DMS153 treated with DMSO at 0.1 percent for 48 hours (cell line): ENCODE data around the gene ACAP2.
A peak's percentile ranks its signal among the peaks of the same experiment; 100 is the strongest.
"Not testable (repeated sequence)": the region's sequence is repeated elsewhere in the genome, so short reads cannot be mapped to it uniquely, and the experiment has no call there.

Experiments used
- DNase-seq: peaks from one replicate; lab custom pipeline; 2025; ENCODE audit not compliant: unreplicated experiment; lab: John Stamatoyannopoulos, UW

The ACAP2 gene

DNA sequence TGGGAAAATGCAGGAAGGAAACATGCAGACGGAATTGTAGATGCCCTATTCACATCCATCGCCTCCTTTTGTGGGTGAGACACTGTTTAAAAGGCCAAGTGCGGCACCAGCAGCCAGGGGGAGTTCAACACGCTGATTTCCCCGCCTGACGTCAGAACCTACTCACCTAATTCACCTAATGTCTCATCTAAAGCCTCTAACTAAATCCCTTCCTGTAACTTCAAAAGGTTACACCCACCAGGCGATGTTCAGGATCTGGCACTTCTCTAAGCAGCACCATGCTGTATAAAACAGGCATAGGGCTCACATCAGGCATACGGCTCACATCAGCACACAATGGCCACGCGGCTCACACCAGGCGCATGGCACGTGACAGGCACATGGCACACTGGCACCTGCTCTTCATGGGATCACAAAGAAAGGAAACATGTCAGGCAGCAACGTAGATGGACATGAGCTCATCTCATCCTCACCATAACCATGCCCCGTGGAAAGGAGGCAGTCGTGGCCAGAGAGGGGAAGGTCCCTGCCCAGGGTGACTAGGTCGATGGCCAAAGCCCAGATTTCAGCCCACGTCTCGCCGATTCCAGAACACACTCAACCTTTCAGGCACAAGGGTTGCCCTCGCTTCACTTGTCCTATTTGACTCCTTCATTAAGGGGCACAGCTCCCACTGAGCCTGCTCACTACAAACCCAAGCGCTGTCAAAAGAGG is 193.6 kb downstream of the ACAP2 start:
- DNase-seq = no peak

DNA sequence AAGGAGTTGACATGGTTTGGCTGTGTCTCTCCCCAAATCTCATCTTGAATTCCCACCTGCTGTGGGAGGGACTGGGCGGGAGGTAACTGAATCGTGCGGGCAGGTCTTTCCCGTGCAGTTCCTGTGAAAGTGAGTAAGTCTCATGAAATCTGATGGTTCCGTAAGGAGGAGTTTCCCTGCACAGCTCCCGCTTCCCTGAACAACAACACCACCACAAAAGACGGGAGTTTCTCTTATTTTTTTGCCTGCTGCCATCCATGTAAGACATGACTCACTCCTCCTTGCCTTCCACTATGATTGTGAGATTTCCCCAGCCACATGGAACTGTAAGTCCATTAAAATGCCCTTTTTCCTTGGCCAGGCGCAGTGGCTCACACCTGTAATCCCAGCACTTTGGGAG is 194.5 kb downstream of the ACAP2 start:
- DNase-seq = no peak

DNA sequence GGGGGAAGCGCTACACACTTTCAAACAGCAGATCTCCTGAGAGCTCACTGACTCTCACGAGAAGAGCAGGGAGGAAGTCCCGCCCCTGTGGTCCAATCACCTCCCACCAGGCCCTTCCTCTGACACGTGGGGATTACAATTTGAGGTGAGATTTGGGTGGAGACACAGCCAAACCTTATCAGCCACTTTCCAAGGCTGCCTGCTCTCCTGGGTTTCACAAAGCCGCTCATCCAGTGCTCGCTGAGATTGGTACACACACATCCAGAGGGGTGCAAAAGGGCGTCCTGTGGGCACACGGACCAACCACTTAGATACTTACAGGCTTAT is 195.0 kb downstream of the ACAP2 start:
- DNase-seq = no peak

DNA sequence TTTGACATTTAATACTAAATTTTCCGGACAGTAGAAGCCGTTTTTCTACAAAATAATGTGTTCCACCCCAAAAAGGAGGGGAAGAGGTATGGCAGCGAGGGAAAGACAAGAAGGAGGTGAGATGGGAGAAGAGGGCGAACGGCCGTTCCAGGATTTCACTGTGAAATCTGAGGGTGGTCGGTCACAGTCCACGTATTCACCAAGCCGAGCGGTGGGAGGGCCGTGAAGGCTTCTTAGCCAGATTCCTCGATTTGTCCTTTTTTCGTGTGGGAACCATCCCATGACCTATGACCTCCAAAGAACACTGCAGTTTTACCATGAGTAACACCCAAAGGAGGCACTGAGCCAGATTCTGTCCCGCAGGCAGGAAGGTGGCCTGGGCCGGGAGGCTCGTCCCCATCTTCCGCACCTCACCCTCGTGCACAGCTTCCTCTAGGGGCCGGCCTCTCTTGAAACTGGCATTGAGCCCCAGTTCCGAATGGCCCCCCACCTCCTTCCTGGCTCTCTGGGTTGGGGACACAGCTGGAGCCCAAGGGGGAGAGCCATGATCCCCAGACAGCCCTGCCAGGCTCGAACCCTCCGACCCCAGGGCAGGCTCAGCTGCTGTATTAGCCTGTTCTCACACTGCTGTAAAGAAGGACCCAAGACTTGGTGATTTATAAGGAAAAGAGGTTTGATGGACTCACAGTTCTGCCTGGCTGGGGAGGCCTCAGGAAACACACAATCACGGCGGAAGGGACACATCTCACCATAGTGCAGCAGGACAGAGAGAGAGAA is 195.5 kb downstream of the ACAP2 start:
- no peak for DNase-seq

DNA sequence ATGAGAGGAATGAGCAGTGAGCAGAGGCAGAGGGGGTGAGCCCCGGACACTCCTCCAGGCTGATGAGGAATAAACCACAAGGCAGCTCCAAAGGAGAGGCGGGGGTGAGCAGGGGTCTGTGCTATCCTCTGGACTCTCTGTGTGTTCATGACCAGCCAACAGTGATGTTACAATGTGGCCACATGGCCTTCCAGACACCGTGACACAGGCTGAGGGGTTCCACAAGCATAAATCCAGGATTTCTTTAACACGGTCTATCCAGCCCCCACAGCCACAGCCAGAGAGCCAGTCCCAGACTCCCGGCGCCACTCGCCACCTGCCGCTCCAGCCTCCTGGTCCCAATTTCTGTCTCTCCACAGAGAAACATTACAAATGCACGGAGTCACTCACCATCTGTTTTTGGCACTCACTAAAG is 196.2 kb downstream of the ACAP2 start:
- no peak for DNase-seq

DNA sequence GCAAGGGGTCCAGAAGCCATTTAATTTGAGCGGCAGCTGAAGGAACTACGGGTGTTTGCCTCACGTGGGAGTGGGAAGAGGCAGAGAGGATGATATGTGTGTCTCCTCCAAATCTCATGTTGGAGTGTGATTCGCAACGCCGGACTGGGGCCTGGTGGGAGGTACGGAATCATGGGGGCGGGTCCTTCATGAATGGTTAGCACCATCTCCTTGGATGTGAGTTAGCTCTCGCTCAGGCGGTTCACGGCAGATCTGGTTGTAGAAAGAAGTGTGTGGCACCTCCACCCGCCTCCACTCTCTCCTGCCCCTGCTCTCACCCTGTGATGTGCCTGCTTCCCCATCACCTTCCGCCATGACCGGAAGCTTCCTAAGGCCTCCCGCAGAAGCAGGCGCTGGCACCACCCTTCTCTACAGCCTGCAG is 197.3 kb downstream of the ACAP2 start:
- DNase-seq = no peak

DNA sequence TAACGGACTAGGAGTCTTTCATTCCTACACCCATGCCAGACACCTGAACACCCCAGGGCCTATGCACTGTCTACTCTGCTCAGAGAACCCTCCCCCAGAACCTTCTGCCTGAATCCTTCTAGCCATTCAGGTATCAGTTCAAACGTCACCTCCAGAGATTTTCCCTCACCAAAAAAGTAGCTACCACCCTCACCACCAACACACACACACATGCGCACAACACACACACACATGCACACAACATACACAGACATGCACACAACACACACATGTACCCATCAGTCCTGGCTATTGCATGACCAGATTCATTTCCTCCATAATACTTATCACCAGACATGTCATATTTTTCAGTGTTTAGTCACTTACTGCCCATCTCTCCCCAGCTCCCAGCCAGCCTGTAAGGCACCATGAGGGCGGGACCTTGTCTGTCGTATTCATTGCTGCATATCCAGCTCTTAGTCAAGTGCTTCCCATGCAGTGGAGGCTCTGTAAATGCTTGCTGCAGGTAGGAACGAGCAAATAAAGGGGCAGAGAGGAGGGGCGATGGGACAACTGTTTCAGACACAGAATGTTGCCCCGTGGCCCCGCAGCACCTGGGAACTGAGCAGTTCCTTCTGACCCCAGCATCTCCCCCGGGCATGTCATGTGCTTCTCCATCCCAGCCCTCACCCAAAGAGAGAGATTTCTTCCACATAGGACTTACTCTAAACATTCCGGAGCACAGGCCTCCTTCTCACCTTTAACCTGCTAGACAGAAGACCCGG is 201.0 kb downstream of the ACAP2 start:
- DNase-seq = no peak

DNA sequence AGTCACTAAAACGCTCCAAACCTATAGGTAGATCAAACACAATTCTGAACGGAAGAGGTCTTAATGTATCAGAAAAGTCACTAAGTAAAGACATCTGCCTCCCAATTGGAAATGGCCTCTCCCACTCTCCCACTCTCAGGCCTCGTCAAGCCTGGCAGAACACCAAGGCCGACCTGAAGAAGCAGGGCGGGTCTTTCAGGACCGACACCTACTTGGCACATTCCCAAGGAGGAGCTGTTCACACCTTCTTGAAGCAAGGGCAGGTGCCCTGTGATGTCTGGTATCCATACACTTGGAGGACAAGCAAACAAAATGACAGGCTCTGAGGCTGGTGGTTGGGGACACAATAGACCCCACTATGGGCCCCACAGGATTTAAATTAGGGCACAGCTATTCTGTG is 201.9 kb downstream of the ACAP2 start:
- DNase-seq = no peak

DNA sequence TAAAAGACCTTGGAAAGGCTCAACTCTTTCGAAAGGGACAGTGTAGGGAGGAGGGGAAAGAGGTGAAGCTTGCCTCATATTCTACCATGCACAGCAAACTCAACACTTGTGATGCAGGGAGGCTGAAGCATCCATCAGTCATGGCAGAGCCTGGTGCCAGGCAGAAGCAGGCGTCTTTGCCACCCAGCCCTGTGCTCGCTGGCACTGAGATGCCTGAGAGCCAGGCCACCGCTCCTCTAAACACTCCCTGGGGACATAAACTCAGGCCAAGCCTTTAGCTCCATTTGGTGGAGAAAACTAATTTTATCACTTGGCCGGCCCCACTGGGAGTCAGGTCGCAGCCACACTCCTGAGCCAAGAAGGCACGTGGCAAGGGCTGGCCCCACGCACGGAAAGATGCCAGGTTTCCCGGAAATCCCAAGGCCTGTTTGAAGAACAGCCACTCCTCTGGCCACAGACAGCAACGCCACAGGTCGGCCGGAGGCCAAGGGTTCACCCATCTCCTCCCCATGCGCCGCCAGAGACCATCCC is 202.6 kb downstream of the ACAP2 start:
- DNase-seq = no peak

DNA sequence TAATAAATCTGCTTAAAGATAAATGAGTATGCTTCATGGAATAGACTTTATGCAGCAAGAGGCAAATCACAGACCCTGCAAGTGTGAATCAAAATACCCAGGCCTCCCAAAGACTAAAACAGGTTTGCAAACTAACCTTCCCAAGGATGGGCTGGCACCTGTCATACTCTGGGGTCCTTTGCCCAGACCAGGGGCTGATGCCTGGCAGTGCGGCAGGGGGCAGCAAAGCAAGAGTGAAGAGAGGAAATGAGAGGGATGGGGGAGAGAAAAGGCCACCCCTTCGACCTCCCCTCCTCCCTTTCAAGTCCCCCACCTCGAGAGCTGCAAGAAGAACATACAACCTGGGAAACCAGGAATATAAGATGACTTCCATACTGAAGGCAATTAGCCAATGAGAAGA is 203.7 kb downstream of the ACAP2 start:
- no peak for DNase-seq

DNA sequence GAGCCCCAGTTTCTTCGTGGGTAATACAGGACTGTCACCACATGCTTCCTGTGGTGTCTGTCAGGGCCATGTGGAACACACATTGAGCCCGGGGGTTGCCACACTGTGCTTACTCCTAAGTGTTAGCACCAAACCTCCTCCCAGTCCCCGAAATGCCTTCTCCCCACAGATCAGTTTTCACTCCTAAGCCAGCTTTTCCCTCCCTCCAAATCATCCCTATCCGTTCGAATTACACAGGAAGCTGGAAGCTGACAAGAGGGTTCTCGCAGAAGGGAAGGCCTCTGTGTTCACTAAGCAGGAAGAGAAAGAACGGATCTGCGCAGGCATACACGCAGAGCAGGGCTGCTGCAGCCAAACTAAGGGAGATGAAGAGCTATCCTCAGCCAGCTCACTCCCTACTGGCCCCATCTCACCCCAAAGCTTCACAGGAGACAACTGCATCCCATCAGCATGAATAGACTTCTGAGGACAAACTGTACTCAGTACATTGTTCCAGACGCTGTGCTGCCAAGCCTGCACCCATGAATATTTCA is 204.2 kb downstream of the ACAP2 start:
- DNase-seq = no peak

DNA sequence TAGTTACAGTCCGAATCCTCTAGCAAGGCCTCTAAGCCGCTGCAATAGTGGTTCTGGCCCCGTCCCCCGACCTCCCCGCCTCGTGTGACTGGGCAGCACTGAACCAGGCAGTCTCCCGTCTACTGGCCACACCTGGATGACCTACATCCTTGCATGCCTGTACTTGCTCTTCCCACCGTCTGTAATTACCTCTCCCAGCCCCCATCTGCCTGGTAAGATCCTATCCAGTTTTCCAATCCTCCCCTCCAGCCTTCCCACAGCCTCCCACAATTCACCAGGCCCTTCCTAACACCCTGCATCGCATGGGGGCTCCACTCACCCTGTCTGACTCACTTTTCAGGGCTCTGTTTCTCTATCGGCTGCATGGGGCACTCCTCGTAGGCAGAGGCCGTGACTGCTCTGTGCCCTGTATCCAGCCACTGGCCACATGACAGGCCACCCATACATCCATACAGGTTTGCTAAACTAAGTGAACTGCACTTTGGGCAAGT is 204.7 kb downstream of the ACAP2 start:
- DNase-seq = no peak

DNA sequence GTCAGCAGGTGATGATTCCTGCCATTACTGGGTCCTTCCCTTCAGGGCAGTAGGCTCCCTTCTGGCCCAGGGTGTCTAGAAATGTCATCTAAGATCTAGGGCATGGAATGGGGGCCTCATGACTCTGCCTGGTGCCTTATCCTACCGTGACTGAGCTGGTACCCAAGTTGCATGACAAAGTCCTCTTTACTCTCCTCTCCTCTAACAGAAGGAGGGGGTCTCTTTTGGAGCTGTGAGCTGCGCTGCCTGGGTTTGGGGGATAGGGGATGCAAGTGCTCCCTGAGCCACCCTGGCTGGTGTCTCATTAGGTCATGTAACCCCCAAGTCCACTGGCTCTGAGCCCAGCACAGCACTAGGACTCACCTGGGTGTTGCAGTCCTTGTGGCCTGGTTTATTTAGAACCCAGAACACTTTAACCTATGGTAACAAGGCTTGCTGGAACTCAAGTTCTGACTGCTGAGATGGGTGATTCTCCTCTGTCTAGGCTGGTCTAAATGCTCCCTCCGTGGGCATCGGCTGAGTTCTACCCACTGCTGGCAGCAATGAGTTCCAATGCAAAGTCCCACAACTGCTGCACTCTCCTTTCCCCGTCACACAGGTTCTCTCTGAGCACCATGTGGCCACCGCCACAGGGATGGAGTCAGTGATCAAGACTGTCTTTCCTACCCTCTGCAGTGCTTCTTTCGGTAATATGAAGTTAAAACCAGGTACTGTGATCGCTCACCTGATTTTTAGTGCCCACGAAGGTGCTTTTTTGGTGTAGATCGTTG is 205.8 kb downstream of the ACAP2 start:
- DNase-seq = no peak

DNA sequence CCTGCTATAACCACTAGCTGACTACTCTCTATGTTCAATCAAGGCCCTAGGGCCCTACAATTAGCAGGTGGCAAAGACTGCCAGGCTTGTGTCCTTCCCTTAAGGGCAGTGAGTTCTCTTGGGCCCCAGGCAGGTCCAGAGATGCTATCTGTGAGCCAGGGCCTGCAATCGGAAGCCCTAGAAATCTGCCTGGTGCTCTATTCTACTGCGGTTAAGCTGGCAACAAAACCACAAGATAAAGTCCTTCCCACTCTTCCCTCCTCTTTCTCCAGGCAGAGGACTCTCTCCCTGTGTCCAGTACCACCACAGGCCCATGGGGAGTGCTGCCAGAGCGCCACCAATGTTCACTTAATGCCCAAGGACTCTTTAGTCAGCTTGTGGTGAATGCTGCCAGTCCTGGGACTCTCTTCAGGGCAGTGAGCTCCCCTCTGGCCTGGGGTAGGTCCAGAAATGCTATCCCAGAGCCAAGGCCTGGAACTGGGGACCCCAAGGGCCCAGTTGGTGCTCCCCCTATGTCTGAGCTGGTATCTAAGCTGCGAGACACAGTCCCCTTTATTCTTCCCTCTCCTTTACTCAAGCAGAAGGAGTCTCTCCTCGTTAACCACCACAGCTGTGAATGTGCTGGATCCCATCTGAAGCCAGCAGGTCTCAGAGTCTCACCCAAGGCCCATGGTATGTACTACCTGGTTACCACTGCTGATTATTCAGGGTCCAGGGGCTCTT is 206.6 kb downstream of the ACAP2 start:
- DNase-seq = no peak

DNA sequence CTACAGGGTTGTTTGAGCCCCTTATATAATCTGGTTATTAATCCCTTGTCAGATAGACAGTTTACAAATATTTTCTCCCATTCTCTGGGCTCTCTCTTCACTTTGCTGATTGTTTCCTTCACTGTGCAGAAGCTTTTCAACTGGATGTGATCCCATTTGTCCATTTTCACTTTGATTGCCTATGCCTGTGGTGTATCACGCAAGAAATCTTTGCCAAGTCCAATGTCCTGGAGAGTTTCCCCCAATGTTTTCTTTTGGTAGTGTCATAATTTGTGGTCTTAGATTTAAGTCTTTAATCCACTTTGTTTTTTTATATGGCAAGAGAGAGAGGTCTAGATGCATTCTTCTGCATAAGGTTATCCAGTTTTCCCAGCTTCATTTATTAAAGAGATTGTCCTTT is 212.6 kb downstream of the ACAP2 start:
- DNase-seq = no peak

DNA sequence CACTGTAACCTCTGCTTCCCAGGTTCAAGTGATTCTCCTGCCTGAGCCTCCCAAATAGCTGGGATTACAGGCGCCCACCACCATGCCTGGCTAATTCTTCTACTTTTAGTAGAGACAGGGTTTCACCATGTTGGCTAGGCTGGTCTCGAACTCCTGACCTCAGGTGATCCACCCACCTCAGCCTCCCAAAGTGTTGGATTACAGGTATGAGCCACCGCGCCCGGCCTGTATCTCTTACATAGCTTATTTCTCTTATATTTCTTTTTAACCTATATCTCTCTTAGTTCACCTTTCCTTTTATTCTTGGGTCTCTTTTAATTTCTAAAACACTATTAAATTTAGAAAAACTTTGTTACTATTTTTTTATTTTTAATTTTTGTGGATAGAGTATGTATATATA is 213.9 kb downstream of the ACAP2 start:
- DNase-seq = not testable (repeated sequence)

DNA sequence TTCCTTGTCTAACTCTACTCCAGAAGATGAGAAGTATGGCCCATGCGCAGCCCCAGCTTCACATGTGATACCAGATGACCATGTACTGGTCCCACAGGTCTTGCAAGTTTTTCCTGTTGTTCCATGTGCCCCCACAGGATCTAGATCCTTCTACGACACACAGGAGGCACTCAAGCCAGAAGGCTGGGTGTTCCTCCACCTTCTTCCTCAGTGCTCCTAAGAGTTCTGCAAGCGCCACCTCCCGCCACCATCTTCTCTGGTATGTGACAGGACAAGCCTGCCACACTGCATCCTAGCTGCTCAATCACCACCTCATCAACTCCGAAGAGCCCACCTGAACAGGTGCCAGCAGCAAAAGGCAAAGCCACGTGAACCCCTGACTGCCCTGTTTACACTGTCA is 214.9 kb downstream of the ACAP2 start:
- DNase-seq = no peak

DNA sequence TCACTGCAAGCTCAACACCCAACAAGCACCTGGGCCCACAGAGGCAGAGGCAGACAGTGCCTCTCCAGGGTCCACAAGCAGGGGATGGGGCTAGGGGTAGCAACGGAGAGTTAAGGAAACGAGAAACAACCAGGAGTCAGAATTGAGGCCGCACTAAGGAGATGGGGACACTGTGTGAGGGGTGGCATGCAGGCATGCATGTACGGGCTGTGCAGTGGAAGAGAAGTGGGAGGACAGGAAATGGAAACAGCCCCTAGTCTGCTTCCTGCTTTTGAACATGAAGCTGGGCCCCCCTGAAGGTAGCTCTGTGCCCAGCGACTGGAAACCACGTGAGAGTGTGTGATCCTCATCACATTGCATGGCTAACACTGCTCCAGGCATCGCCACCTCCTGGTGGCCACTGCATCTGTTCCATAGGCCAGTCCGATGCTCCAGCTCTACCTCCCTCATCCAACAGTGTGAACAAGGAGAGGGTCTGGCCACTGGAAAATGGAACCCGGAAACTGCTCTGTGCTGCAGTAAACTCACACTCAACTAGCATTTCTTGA is 215.8 kb downstream of the ACAP2 start:
- peak; percentile 12 for DNase-seq

DNA sequence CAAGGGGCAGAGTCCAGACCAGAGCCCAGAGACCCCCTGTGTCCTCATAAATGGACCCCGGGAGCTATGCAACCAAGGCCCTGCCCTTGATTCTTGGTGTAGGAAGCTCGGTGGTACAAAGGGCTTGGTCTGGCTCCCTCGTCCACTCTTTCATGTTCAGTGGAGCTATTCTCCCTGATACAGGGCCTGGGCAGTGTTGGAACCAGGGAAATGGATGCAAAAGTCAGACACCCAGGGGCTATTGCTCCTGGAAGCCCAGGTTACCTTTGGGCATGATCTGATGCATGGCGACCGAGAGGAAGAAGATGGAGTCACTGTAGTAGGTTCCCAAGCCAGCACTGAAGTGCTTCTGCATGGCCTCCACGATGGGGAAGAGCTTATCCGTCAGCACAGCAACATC is 216.4 kb downstream of the ACAP2 start:
- no peak for DNase-seq
